Measurements from ENCODE around the gene MINDY1. TPM values are rescaled to one million over a fixed set of nuclear protein-coding genes. Genes with fewer than 3 reads are reported as not detected.

The MINDY1 gene
- total RNA-seq, 1 experiment from 2014 or later = 6.8 TPM

GRCh38 chr1:151001602-151002001 is 5.1 kb downstream of the MINDY1 start:
- Histone ChIP-seq H3T11ph (ENCODE audit: low read length) (no peak overlapping the region), H2BK15ac (ENCODE audit: low read depth, low read length) (no peak overlapping the region), H4K20me1 (ENCODE audit: control insufficient read depth, insufficient read depth, insufficient read length) (no peaks in the 10 kb centered on the region), H4K8ac (replicated peaks; ENCODE audit: insufficient read length, low read depth, low read length) (no peak overlapping the region), H4K91ac (ENCODE audit: insufficient read length, low read depth, low read length) (no peak overlapping the region), H3K56ac (ENCODE audit: insufficient read length, low read depth, low read length) (no peak overlapping the region), H3K9me3 (ENCODE audit: control insufficient read depth, low read depth, low read length) (no peaks in the 10 kb centered on the region), H3K4me2 (ENCODE audit: insufficient read depth, insufficient read length, low read length) (no peak overlapping the region), H2AFZ (ENCODE audit: low read length) (no peak overlapping the region), H4K5ac (ENCODE audit: insufficient read length, low read depth, low read length) (no peak overlapping the region), H3K9ac (ENCODE audit: extremely low read depth, insufficient read length, low read length) (no peak overlapping the region), H2BK5ac (ENCODE audit: insufficient read length, low read length) (no peak overlapping the region), H2AK5ac (ENCODE audit: insufficient read length, low read length) (no peak overlapping the region), H2BK120ac (ENCODE audit: low read depth, low read length, poor library complexity, severe bottlenecking) (no peak overlapping the region), H2BK12ac (ENCODE audit: insufficient read length, low read depth, low read length) (no peak overlapping the region), H3K4me1 (ENCODE audit: insufficient read depth, low read length) (peaks cover 3% of the 10 kb centered on the region; the same call in 1 of the 2 replicates), H3K14ac (ENCODE audit: insufficient read depth, low read length) (no peak overlapping the region), H3K27me3 (ENCODE audit: insufficient read depth, low read length) (no peaks in the 10 kb centered on the region), H3K18ac (ENCODE audit: insufficient read length, low read depth, low read length) (no peak overlapping the region), H3K23me2 (ENCODE audit: insufficient read length, low read depth, low read length, poor library complexity, severe bottlenecking) (peaks cover 4% of the 10 kb centered on the region), H3K23ac (ENCODE audit: insufficient read length, low read depth, low read length) (no peak overlapping the region), H3K4ac (ENCODE audit: low read depth, low read length) (no peak overlapping the region), H3K79me2 (ENCODE audit: insufficient read depth, low read length) (no peaks in the 10 kb centered on the region), H3K27ac (ENCODE audit: insufficient read length, low read depth, low read length) (no peak overlapping the region), H2BK20ac (ENCODE audit: low read depth, low read length, poor library complexity, severe bottlenecking) (no peak overlapping the region), H3K79me1 (ENCODE audit: insufficient read depth, low read depth, low read length, poor library complexity, severe bottlenecking) (no peaks in the 10 kb centered on the region)
- Mint-ChIP-seq H3K36me3 (ENCODE audit: insufficient read depth in 1 of 3, low read depth in 3 of 3) (peaks cover 0 to 10% (median 5%) of the 10 kb centered on the region in 3 experiments; a peak in 2 of 7 replicates), H3K4me1 (peaks cover 13 to 20% of the 10 kb centered on the region in 2 experiments), H3K9me3 (no peaks in the 10 kb centered on the region), H3K27ac (0 out of 7 replicates have a peak overlapping the region, but pooled peaks of 1 of the 3 experiments have one; percentile 21), H3K27me3 (ENCODE audit: low read depth) (no peaks in the 10 kb centered on the region; the same call in 1 of the 2 replicates), H3K4me3 (no peak overlapping the region; a peak in 1 of 5 replicates)
- WGBS (ENCODE audit: extremely low coverage, insufficient read length, low lambda C conversion rate) = no CpG with 5 or more reads among the region's 4 CpGs
- no peak for DNase-seq
- TF ChIP-seq, protein P1, sequence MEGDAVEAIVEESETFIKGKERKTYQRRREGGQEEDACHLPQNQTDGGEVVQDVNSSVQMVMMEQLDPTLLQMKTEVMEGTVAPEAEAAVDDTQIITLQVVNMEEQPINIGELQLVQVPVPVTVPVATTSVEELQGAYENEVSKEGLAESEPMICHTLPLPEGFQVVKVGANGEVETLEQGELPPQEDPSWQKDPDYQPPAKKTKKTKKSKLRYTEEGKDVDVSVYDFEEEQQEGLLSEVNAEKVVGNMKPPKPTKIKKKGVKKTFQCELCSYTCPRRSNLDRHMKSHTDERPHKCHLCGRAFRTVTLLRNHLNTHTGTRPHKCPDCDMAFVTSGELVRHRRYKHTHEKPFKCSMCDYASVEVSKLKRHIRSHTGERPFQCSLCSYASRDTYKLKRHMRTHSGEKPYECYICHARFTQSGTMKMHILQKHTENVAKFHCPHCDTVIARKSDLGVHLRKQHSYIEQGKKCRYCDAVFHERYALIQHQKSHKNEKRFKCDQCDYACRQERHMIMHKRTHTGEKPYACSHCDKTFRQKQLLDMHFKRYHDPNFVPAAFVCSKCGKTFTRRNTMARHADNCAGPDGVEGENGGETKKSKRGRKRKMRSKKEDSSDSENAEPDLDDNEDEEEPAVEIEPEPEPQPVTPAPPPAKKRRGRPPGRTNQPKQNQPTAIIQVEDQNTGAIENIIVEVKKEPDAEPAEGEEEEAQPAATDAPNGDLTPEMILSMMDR (conservative IDR thresholded peaks at IDR 0.05) = no peak
